ENCODE results near the gene MAMDC4. TPM values are rescaled to one million over a fixed set of nuclear protein-coding genes. Genes with fewer than 3 reads are reported as not detected.

Gene MAMDC4
- total RNA-seq, 1 donor from 2014 or later: 3.7 TPM

DNA sequence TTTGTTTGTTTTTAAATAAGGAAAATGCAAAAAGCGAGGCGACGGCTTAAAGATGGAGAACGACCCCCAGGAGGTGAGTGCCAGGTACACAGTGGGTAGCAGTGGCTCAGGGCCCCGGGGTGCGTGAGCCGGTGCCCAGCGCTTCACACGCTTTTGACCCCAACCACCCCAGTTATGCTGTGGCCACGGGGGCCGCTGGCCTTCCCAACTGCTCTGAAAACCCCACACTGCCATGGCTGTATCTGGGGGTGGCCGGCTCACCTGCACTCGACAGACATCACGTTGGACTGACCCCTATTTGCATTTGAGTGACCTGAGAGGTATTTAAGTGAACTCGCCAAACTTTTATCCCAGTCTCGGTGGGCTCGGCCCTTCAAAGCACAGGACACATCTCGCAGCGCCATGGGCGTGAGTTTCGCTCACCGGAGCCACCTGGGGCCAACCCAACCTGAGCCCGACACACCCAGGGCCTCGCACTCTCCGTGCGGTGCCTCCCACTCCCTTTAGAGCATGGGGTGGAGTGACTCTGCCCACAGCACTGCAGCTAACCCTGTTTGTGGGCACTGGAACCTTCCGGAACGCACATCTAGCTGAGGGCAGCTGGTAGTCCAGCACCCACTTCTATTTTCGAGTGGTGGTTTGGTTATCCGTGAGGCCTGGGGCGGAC is 23.5 kb upstream of the MAMDC4 start:
- Histone ChIP-seq H3K27me3 (ENCODE audit: control insufficient read depth, insufficient read depth, low read length) (no peaks in the 10 kb centered on the region), H3K36me3 (ENCODE audit: control insufficient read depth, insufficient read depth, low read length) (no peaks in the 10 kb centered on the region), H3K4me3 (ENCODE audit: low read depth, low read length) (no peak overlapping the region)
- TF ChIP-seq CTCF (IDR thresholded peaks at IDR 0.05; ENCODE audit: insufficient read depth, low read length, poor library complexity, severe bottlenecking): no peak
- no peak for DNase-seq (ENCODE audit: low read depth)

GRCh38 chr9:136829412-136829811 is 22.7 kb upstream of the MAMDC4 start:
- no peaks in the 10 kb centered on the region for H3K36me3 ChIP-seq (ENCODE audit: control insufficient read depth, insufficient read depth, low read length)
- no peaks in the 10 kb centered on the region for H3K27me3 ChIP-seq (ENCODE audit: control insufficient read depth, insufficient read depth, low read length)
- H3K4me3 ChIP-seq (ENCODE audit: low read depth, low read length): no peak overlapping the region
- DNase-seq (ENCODE audit: low read depth): no peak
- no peak for TF ChIP-seq CTCF (IDR thresholded peaks at IDR 0.05; ENCODE audit: insufficient read depth, low read length, poor library complexity, severe bottlenecking)

DNA sequence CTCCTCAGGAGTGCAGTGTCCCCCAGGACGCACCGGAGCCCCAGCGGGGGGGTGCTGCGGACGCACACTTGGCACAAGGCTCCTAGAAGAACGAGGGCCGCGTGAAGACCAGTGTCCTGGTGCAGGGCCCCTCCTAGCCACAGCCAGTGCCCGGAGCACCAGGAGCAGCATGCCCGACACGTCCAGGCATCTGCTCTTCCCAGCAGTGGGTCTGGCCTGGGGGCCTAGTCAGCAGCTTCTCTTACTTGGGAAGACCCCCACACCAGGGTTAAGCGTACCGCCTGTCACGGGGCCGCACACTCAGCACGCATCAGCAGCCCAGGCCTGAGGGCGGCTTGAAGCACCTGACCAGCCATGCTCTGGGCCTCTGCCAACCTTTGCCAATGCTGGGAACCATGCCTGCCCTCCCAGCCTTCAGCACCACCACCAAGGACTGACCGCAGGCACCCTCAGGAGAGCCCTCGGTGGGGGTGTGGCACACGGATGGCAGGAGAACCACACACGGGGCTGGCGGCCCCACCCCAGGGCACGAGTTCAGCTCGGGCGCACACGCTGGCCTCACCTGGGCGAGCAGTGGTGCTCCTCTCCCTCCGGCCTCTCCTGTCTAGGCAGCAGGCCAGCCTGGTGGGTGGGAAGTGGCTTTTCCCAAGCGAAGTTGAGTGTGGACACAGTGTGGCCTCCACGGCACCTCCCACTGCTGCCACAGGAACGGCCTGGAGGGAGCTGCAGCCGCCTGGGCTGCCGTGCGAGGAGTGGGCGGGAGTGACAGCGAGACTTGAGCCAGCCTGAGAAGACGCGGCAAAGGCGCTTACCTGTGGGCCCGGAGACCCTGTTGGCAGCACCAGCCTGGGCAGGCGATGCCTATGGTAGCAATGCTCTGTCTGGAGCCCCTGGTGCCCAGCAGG is 21.9 kb upstream of the MAMDC4 start:
- no peak for TF ChIP-seq CTCF (IDR thresholded peaks at IDR 0.05; ENCODE audit: insufficient read depth, low read length, poor library complexity, severe bottlenecking)
- DNase-seq (ENCODE audit: low read depth): no peak
- H3K27me3 ChIP-seq (ENCODE audit: control insufficient read depth, insufficient read depth, low read length): no peaks in the 10 kb centered on the region
- no peaks in the 10 kb centered on the region for H3K36me3 ChIP-seq (ENCODE audit: control insufficient read depth, insufficient read depth, low read length)
- no peak overlapping the region for H3K4me3 ChIP-seq (ENCODE audit: low read depth, low read length)

GRCh38 chr9:136831002-136831719 is 21.0 kb upstream of the MAMDC4 start:
- Histone ChIP-seq H3K36me3 (ENCODE audit: control insufficient read depth, insufficient read depth, low read length) (no peaks in the 10 kb centered on the region), H3K27me3 (ENCODE audit: control insufficient read depth, insufficient read depth, low read length) (no peaks in the 10 kb centered on the region), H3K4me3 (ENCODE audit: low read depth, low read length) (no peak overlapping the region)
- no peak for TF ChIP-seq CTCF (IDR thresholded peaks at IDR 0.05; ENCODE audit: insufficient read depth, low read length, poor library complexity, severe bottlenecking)
- DNase-seq (ENCODE audit: low read depth): no peak

DNA sequence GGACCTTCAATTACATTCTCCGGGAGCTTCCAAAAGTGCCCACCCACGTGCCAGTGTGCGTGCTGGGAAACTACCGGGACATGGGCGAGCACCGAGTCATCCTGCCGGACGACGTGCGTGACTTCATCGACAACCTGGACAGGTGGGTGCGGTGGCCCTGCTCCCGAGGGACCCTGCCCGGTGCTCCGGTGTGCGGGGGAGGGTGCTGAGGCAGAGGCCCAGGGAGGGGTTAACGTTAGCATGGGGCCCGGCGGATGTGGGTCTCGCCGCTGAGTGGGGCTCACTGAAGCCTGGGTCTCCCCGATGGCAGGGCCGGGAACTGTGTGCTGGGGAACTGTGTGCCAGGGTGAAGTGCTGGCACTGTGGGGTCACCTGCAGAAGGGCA is 20.4 kb upstream of the MAMDC4 start:
- TF ChIP-seq CTCF (IDR thresholded peaks at IDR 0.05; ENCODE audit: insufficient read depth, low read length, poor library complexity, severe bottlenecking): no peak
- H3K27me3 ChIP-seq (ENCODE audit: control insufficient read depth, insufficient read depth, low read length): no peaks in the 10 kb centered on the region
- no peaks in the 10 kb centered on the region for H3K36me3 ChIP-seq (ENCODE audit: control insufficient read depth, insufficient read depth, low read length)
- no peak overlapping the region for H3K4me3 ChIP-seq (ENCODE audit: low read depth, low read length)
- no peak for DNase-seq (ENCODE audit: low read depth)

Measured in kidney epithelial cell (primary cell).